Superior temporal gyrus (tissue), 1 donor: ENCODE results near the gene ZC3H7A.

Experiments
- DNase-seq: peaks from one replicate; pipeline ENCODE4 v3.0.0-alpha.2; 2016; ENCODE audit errors: extremely low spot score

The ZC3H7A gene

GRCh38 chr16:11735787-11736186 lies 61.3 kb downstream of the ZC3H7A start:
- no peak for DNase-seq

GRCh38 chr16:11734653-11735043 lies 62.4 kb downstream of the ZC3H7A start:
- DNase-seq, result no peak

GRCh38 chr16:11734025-11734652 lies 62.9 kb downstream of the ZC3H7A start:
- DNase-seq, result no peak

- DNase-seq, result no peak
These were observed 65.8 kb downstream of the ZC3H7A start for GRCh38 chr16:11731222-11731621.

GRCh38 chr16:11729787-11730186 lies 67.3 kb downstream of the ZC3H7A start:
- no peak for DNase-seq

- no peak for DNase-seq
These were observed 69.1 kb downstream of the ZC3H7A start for GRCh38 chr16:11727796-11728543.

- DNase-seq, result no peak
These were observed 71.0 kb downstream of the ZC3H7A start for GRCh38 chr16:11726008-11726407.

- DNase-seq, result no peak
These were observed 71.6 kb downstream of the ZC3H7A start for GRCh38 chr16:11725457-11725856.

GRCh38 chr16:11722468-11722808 lies 74.6 kb downstream of the ZC3H7A start:
- DNase-seq, result no peak

- no peak for DNase-seq
These were observed 75.1 kb downstream of the ZC3H7A start for GRCh38 chr16:11721781-11722467.

- no peak for DNase-seq
These were observed 77.3 kb downstream of the ZC3H7A start for GRCh38 chr16:11719762-11720161.

GRCh38 chr16:11719171-11719570 lies 77.9 kb downstream of the ZC3H7A start:
- no peak for DNase-seq

- DNase-seq, result no peak
These were observed 79.2 kb downstream of the ZC3H7A start for GRCh38 chr16:11717811-11718210.

- DNase-seq, result no peak
These were observed 80.7 kb downstream of the ZC3H7A start for GRCh38 chr16:11716336-11716735.

GRCh38 chr16:11715246-11715947 lies 81.7 kb downstream of the ZC3H7A start:
- no peak for DNase-seq

- DNase-seq, result no peak
These were observed 84.9 kb downstream of the ZC3H7A start for GRCh38 chr16:11712122-11712521.

- no peak for DNase-seq
These were observed 85.4 kb downstream of the ZC3H7A start for GRCh38 chr16:11711662-11712061.

- no peak for DNase-seq
These were observed 88.6 kb downstream of the ZC3H7A start for GRCh38 chr16:11708421-11708820.

GRCh38 chr16:11707679-11708197 lies 89.3 kb downstream of the ZC3H7A start:
- no peak for DNase-seq

GRCh38 chr16:11706180-11706742 lies 90.8 kb downstream of the ZC3H7A start:
- no peak for DNase-seq

GRCh38 chr16:11705311-11706025 lies 91.6 kb downstream of the ZC3H7A start:
- DNase-seq, result no peak
